Ascending aorta (tissue), 2 donors: ENCODE data around the gene ABLIM3. TPM values are rescaled to one million over a fixed set of nuclear protein-coding genes. Genes with fewer than 3 reads are reported as not detected.
A peak's percentile ranks its signal among the peaks of the same experiment; 100 is the strongest.
"Not testable (repeated sequence)": the region's sequence is repeated elsewhere in the genome, so short reads cannot be mapped to it uniquely, and the experiment has no call there.

Source experiments
- DNase-seq, 2 donors: peaks; one replicate each; pipeline ENCODE4 v3.0.0-alpha.2; 2019; ENCODE audit warnings: low spot score in 2 of 2
- H3K27ac ChIP-seq, 2 donors: fragments of 200-600 bp; sonication (generic); one replicate each; pipeline ENCODE4 v1.5.1; 2016 to 2017; ENCODE audit warnings: mild to moderate bottlenecking in 1 of 2
- H3K27me3 ChIP-seq: fragments of 200-600 bp; sonication (generic); one replicate; pipeline ENCODE4 v1.5.1; 2017
- H3K36me3 ChIP-seq, 2 donors: fragments of 200-600 bp; sonication (generic); one replicate each; pipeline ENCODE4 v1.5.1; 2016
- H3K4me1 ChIP-seq, 2 donors: fragments of 200-600 bp; sonication (generic); one replicate each; pipeline ENCODE4 v1.5.1; 2016 to 2017; ENCODE audit warnings: mild to moderate bottlenecking in 1 of 2
- H3K4me3 ChIP-seq, 2 donors: fragments of 200-600 bp; sonication (generic); one replicate each; pipeline ENCODE4 v1.5.1; 2016 to 2017; ENCODE audit warnings: mild to moderate bottlenecking in 1 of 2
- H3K9me3 ChIP-seq, 2 donors: fragments of 200-600 bp; sonication (generic); one replicate each; pipeline ENCODE4 v1.5.1; 2016
- intact Hi-C: fragments of 100-400 bp; cut with DNase I; formaldehyde crosslinking; loops from one replicate; pipeline ENCODE4 v1.15.1; 2023
- total RNA-seq: library from RNA; depleted of rRNA; stranded (reverse); fragments of >200 nt; gene quantifications from one replicate; pipeline ENCODE4 v1.1.0, GENCODE V29; 2016
- TF ChIP-seq, protein P1 (sequence below), 3 experiments: fragments of 200-600 bp in 2 of 3; fragments of 450-650 bp in 1 of 3; sonication (generic) in 2 of 3; IDR thresholded peaks; one replicate each; pipeline ENCODE4 v1.5.1; 2016 to 2019; ENCODE audit warnings: antibody characterized with exemption in 3 of 3, mild to moderate bottlenecking in 1 of 3, moderate library complexity in 1 of 3

Gene ABLIM3
- total RNA-seq, 1 donor from 2014 or later = 25.8 TPM

GRCh38 chr5:149267241-149267973 is 126.1 kb downstream of the ABLIM3 start:
- TF ChIP-seq, protein P1, sequence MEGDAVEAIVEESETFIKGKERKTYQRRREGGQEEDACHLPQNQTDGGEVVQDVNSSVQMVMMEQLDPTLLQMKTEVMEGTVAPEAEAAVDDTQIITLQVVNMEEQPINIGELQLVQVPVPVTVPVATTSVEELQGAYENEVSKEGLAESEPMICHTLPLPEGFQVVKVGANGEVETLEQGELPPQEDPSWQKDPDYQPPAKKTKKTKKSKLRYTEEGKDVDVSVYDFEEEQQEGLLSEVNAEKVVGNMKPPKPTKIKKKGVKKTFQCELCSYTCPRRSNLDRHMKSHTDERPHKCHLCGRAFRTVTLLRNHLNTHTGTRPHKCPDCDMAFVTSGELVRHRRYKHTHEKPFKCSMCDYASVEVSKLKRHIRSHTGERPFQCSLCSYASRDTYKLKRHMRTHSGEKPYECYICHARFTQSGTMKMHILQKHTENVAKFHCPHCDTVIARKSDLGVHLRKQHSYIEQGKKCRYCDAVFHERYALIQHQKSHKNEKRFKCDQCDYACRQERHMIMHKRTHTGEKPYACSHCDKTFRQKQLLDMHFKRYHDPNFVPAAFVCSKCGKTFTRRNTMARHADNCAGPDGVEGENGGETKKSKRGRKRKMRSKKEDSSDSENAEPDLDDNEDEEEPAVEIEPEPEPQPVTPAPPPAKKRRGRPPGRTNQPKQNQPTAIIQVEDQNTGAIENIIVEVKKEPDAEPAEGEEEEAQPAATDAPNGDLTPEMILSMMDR (IDR thresholded peaks at IDR 0.05) = no peak
- no peak overlapping the region for H3K4me3 ChIP-seq
- H3K27me3 ChIP-seq = no peaks in the 10 kb centered on the region
- intact Hi-C loops = no loop called here
- no peak overlapping the region for H3K27ac ChIP-seq
- H3K36me3 ChIP-seq = no peaks in the 10 kb centered on the region
- H3K4me1 ChIP-seq = peaks cover 0 to 2% of the 10 kb centered on the region in 2 donors
- H3K9me3 ChIP-seq = no peaks in the 10 kb centered on the region
- no peak for DNase-seq

- intact Hi-C loops = loop anchor here (1.0 kb wide), 1 partner anchor 128 kb away; the partner anchor contains the start of gene ABLIM3
- Histone ChIP-seq H3K4me3 (no peak overlapping the region), H3K27me3 (no peaks in the 10 kb centered on the region), H3K36me3 (no peaks in the 10 kb centered on the region), H3K27ac (no peak overlapping the region), H3K4me1 (peaks cover 0 to 3% of the 10 kb centered on the region in 2 donors), H3K9me3 (no peaks in the 10 kb centered on the region)
- no peak for DNase-seq
- TF ChIP-seq, protein P1 (IDR thresholded peaks at IDR 0.05) = peak; percentile 53 to 61 (median 56)
These were observed 127.8 kb downstream of the ABLIM3 start for GRCh38 chr5:149268928-149269557.

DNA sequence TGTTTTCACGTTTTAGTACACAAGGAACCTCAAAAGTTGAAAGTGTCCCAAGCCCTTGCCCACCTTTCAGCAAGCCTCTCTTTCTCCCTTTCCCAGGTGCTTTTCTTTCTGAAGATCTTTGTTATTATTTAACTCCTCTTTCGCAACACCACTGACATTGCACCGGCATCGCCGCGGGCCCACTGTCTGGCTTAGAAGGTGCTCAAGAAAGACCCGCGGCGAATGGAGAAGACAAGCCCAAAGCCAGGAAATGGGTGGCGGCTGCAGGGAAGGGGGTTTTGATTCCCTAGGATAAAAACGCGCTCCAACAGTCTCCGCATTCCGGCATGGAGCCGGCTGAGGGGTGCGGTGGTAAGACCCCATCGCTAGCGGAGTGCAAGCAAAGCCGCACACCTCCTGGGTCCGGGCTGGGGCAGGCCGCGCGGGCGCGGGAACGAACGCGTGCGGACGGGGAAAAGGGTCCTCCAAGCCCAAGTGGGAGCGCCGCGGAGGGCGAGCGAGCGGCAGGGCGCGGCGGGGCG is 130.0 kb downstream of the ABLIM3 start:
- TF ChIP-seq, protein P1 (IDR thresholded peaks at IDR 0.05) = no peak
- Histone ChIP-seq H3K36me3 (no peaks in the 10 kb centered on the region), H3K4me3 (peak overlapping the region; percentile 56 to 86), H3K27me3 (no peaks in the 10 kb centered on the region), H3K4me1 (peaks cover 0 to 3% of the 10 kb centered on the region in 2 donors), H3K9me3 (no peaks in the 10 kb centered on the region), H3K27ac (peak overlapping the region in 1 of 2 donors; percentile 53)
- DNase-seq = no peak
- intact Hi-C loops = loop anchor here (5.0 kb wide), 1 partner anchor 71 kb away; no protein-coding TSS in a partner anchor

DNA sequence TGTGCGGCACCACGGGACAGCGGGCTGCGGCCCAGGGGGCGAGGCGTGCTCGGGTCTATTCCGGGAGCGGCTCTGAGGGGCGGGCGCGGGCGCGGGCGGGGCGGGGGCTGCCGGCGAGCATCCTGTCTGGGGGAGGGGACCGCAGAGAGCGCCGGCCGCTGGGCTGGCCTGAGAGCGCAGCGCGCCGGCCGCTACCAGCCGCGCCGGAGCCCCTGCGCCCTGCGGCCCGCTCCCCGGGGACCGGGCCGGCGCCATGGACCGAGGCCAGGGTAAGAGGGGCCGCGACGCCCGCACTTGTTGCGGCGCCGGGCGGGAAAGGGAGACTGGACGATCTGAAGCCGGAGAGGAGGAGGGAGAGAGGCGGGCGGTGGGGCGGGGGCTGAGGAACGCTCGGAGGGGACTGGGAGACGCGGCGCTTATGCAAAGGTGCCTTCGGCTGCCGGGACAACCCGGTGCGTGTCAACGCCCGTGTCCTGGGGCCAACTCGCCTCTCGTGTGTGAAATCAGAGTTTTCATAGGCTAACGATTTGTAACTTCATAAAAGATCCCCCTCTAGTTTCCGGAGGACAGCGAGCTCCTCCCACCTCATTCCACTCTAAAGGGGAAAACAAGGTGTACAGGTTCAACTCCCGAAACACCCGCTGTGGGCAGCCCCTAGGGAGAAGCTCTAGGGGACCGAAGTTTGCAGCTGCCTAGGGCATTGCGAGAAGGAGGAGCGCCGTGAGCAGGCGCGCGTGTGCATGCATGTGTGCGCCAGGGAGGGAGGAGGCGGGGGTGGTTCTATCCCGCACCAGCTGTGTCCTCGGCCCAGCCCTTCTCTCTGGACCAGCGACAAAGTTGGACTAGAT is 130.6 kb downstream of the ABLIM3 start, which contains the start of gene AFAP1L1:
TSS of gene AFAP1L1 (plus strand) at position 144 of the 848 bp plus-strand sequence. CDS start at position 254, 110 bp downstream.
- H3K36me3 ChIP-seq = no peaks in the 10 kb centered on the region
- peaks cover 0 to 3% of the 10 kb centered on the region in 2 donors for H3K4me1 ChIP-seq
- peak within 1 kb of the TSS in 1 of 2 donors; percentile 53 for H3K27ac ChIP-seq
- TF ChIP-seq, protein P1 (IDR thresholded peaks at IDR 0.05) = no peak
- peak in 1 of 2 donors; percentile 75 for DNase-seq
- intact Hi-C loops = loop anchor here (5.0 kb wide), 1 partner anchor 70 kb away; no protein-coding TSS in a partner anchor
- no peaks in the 10 kb centered on the region for H3K9me3 ChIP-seq
- H3K4me3 ChIP-seq = peak within 1 kb of the TSS; percentile 56 to 86
- H3K27me3 ChIP-seq = no peaks in the 10 kb centered on the region

DNA sequence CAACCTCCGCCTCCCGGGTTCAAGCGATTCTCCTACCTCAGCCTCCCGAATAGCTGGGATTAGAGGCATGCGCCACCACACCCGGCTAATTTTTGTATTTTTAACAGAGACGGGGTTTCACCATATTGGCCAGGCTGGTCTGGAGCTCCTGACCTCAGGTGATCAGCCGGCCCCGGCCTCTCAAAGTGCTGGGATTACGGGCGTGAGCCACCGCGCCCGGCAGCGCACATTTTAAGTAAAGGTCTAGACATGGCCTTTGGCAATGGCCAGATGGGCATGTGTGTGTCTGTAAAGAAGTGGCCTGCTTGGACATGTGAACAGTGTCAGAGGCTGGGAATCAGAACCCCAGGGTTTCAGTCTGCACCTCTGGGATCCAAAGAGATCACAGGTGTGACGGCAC is 131.5 kb downstream of the ABLIM3 start:
- not testable (repeated sequence) for H3K27ac ChIP-seq, H3K36me3 ChIP-seq, H3K9me3 ChIP-seq, H3K4me1 ChIP-seq, DNase-seq, H3K27me3 ChIP-seq
- intact Hi-C loops = loop anchor here (5.0 kb wide), 1 partner anchor 70 kb away; no protein-coding TSS in a partner anchor
- peak overlapping the region; percentile 56 to 86 for H3K4me3 ChIP-seq
